ENCODE measurements around the gene TMEM255B.

The TMEM255B gene

DNA sequence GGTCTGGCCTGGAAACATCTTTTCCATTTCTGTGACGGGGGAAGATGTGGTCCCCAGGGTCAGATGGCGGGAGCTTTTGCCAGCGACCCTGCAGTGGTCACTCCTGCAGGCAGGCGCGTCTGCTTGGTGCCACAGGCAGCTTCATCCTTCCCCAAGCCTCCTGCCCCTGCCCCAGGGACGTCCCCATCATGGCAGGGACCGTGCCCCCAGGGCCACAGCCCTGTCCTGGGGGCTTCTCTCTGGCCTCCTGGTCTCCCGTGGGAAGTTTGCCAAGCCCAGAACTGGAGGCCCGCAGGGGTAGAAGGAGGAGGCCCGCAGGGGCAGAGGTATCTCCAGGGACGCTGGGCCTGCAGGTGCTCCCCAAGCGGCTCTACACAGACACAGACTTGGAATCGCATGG is 47.5 kb downstream of the TMEM255B start:
- DNase-seq: no peak

GRCh38 chr13:113808058-113808834 is 49.2 kb downstream of the TMEM255B start:
- no peak for DNase-seq

- no peak for DNase-seq
These were observed 50.9 kb downstream of the TMEM255B start for GRCh38 chr13:113809934-113810333.

- no peak for DNase-seq
These were observed 51.6 kb downstream of the TMEM255B start for GRCh38 chr13:113810640-113811039.

GRCh38 chr13:113811081-113811928 is 52.3 kb downstream of the TMEM255B start:
- no peak for DNase-seq

DNA sequence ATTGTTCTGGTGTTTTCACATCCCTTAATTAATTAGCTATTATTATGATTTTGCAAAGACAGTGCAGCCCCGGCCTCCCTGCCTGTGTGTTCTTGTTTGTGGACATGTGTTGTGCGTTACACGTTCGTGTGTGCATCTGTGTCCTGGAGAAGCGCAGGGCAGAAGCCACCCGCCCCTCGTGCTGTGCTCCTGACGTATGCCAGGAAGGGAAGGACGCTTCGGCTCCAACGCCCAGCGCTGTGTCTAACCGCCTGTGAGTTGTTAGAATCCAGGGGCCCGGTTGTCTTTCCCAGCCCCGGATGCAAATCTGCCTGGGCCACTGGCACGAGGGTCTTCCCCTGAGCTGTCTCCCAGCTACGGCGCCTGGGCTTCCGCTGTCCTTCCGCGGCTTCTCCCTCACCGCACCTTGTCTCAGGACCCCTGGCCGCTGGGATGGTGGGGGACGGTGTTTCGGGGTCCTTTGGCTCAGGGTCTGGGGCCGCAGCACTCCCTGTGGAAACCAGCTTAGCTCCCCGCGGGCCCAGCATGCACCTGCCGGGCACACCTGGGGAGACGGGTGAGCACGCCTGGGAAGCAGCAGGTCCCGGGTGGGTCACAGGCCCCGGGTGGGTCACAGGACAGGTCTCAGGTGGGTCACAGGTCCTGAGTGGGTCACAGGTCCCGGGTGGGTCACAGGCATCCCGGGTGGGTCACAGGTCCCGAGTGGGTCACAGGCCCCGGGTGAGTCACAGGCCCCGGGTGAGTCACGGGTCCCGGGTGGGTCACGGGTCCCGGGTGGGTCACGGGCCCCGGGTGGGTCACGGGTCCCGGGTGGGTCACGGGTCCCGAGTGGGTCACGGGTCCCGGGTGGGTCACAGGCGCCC is 53.4 kb downstream of the TMEM255B start:
- no peak for DNase-seq

DNA sequence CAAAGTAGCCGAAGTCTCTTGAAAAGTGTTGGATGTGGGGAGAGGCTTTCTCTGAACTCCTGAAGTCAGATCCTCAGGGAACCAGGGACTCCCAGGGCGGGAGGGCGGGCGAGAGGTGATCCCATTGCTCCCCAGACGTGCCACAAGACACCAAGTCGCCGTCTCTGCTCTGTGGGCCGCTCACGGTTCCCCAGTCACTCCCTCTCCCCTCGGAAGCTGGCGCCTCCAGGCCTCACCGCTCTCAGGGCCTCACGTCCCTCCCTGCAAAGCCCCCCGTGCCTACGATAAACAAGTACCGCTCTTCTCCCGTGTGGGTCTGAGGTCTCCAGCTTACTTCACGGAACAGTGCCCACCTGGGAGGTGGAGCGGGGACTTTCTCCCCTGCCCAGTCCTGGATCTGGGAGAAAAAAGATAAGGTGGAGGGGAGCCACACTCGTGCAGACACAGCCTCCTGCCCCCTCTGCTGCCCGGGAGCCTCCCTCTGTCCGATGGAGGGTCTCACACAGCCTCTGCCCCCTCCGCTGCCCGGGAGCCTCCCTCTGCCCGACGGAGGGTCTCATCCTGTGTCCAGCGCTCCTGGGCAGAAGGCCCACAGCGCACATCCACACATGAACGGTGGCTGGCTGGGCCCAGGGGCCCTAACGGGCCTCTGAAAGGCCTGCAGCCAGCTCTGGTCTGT is 54.2 kb downstream of the TMEM255B start:
- DNase-seq: no peak

DNA sequence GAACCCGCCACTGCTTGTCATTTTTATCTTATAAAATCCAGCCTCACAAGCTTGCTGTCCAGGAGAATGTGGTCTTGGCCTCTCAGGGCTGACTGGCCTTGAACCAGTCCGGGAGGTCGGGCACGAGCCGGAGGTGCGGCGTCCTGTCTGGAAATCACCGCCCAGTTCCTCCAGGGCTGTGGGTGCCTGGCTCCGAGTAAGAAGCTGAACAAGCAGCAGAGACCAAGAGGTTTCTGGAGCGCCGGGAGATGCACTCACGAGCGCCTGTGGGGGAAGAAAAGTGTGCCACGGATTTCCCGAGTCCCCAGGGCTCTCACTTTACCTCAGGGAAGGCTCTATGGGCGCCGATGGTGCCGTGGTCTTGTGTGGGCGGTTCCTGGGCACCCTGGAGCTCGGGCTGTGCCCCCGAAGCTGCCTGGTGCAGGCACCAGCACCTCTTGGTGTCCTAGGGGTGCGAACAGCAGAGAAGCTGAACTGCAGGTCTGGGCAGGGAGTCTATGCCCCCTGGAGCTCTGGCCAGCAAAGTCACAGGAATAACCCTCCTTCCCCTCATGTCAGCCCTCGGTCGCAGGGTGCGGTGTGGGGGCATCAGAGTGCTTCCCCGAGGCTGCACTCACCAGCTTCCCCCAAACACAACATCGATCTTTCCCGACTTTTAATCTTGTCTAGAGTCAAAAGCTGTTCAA is 54.9 kb downstream of the TMEM255B start:
- no peak for DNase-seq

DNA sequence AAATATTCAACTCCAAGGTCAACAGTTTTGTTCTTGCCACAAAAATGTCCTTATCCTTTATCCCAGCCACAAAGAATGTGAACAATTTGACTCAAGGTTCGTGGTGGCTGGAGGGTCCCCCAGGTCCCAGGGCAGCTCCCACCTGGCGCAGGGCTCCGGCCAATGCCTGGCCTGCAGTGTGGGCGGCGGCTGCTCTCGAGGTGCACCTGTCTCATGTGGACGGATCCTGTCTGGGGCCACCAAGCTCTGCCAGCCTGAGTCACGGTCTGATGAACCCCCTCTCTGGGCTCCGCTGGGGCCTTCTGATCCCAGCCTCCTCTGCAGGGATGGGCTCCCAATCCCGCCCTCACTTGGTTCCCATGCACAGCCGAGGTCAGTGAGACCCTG is 55.4 kb downstream of the TMEM255B start:
- no peak for DNase-seq

GRCh38 chr13:113815151-113816058 is 56.4 kb downstream of the TMEM255B start:
- no peak for DNase-seq

DNA sequence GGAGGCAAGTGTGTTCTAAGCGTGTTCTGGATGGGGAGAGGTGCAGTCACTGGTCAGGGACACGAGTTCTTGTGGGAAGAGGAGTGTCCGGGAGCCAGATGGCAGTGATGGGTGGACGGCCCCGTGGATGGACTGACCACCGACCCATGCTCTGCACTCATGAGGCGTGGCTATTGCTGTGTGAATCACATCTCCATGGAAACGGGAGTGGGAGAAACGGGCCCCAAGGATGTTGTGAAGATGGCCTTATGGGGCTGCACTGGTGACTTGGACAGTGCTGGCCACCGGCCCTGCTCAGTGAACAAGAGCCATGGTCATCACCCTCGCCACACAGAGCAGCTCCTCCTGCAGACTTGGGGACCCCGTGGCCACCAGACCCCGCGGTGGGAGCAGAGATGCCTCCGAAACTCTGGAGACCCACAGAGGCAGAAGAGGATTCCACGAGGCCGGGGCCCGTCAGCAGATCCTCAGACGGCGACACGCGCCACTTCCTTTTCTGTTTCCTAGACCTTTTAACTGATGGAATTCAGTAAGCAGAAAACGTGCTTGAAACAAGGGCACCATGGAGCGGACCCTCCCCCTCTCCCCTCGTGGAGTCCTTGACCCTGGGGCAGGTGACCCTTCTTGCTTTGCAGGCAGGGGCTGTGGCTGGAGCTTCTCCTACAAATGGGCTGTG is 57.4 kb downstream of the TMEM255B start:
- DNase-seq: no peak

DNA sequence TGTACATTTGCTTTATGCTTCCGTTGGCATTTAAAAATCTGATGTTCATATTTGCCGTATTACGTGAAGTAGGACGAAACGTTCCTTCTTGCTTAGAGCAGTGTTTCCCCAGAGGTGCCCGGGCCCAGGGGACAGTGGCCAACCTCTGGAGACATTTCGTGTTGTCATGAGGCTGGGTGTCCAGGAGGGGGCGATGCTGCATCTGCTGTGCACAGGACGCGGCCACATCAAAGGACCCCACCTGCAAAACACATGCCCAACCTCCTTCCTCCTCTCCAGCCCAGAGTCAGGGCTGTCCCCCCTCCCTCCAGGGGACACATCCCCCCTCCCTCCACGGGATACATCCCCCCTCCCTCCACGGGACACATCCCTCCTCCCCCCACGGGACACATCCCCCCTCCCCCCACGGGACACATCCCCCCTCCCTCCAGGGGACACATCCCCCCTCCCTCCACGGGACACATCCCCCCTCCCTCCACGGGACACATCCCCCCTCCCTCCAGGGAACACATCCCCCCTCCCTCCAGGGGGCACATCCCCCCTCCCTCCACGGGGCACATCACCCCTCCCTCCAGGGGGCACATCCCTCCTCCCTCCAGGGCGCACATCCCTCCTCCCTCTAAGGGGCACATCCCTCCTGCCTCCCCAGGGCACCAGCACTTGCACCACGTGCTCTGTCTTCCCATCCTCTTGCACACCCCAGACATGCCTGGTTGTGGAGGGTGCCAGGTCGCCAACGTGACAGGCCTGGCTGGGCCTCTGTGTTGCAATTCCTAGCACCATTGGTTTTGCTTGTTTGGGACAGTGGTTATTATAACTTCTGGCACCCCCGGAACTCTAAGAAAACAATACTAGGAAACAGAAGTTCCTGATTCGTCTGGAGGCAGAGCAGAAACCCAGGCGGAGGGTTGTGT is 58.2 kb downstream of the TMEM255B start:
- DNase-seq: peak; percentile 92

DNA sequence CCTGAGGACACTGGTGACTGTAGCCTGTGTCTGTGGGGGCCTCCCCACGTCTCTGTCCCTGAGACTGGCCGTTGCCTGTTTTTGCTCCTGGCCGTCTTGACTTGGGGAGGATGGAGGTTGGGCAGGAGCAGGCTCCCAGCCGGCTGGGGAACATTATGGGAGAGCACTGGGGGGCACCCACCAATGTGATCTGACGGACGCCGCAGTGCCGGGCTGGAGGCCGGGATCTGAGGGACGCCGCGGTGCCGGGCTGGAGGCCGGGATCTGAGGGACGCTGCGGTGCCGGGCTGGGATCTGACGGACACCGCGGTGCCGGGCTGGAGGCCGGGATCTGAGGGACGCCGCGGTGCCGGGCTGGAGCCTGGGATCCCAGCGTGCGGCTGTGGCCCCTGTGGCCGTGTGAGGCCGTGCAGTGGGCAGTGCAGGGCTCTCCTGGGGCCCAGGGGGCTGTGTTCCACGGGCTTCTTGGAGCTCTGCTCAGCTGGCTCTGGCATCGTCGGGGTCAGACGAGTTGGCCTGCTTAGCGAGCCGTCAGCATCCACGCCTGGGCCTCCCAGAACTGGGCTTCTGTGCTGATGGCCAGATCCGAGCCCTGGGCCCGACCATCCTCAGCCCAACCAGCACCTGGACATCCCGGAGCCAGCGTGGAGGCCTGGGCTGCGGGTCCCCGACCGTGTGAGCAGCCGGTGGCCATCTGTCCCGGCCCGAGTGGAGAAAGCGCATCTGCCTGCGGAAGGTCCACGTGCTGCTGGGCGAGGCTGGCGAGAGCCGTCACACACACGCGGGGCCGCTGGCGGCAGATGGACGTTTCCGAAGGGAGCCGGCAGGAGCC is 59.0 kb downstream of the TMEM255B start:
- DNase-seq: no peak

- no peak for DNase-seq
These were observed 59.8 kb downstream of the TMEM255B start for GRCh38 chr13:113818700-113819295.

DNA sequence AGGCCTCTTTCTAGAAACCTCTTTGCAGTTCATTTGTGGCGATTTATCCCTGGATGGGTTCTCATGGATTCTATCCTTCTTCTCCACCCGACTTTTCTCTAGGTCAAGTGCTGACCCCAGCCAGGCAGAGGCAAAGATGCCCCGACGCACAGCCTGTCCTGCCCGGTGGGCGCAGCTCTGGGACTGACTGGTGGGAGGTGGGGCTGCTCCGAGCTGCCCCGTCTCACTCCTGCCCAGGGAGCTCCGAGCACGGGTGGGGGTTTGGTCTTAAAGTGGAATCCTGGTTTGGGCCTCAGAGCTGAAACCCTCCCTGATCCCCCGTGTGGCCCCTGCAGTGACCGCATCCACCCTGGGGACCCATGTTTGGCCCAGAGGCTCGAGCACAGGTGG is 60.3 kb downstream of the TMEM255B start:
- no peak for DNase-seq

DNA sequence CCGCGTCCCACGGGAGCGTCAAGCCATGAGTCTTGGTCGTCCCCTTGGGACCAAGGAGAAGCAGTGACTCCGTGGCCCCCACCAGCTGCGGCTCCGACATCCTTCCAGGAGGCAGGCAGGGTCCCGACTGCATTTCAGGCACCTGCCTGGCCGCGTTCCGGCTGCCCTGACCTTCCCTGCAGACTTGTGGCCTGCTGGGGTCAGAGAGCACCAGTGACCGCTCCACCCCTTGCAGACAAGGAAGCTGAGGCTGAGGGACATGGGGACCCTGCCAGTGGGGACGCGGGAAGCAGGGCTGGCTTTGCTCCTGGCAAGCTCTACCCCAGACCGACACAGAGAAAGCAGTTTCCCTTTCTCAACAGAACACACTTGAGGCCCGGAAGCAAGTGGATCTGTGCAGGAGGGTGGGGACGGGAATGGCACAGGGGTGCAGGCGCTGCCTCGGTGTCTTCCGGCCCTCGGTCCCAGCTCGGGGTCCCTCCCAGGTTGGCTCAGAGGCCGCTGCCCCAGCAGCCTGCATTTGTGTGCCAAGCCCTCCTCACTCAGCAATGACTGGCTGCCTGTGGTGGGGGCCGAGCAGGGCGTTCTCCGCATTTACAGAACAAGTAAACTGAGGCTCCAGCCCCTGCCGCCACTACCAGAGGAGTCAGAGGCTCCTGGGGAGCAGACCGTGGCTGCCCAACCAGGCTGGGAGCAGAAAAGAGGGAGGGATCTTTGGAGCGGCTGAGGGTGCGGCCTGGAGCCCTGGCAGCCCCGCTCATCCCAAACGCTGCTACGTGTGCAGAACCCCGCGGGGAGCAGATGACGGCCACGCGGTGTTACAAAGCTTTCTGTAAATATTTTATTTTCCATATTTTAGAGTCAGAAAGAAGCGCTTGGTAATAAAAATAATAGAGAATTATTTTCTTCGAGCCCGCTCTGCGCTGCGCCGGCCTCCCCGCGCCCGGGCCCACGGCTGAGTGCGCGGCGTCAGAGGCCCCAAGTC is 61.0 kb downstream of the TMEM255B start:
- no peak for DNase-seq

Measured in activated effector memory CD4-positive, alpha-beta T cell treated with anti-CD3 and anti-CD28 coated beads, Interleukin-2, amount 50 U/mL, for 16 hours (primary cell).